Lower leg skin (tissue), 4 donors: ENCODE measurements around the gene LENG1. TPM values are rescaled to one million over a fixed set of nuclear protein-coding genes. Genes with fewer than 3 reads are reported as not detected.

Experiments
- DNase-seq, 2 donors: peaks; one replicate each; pipeline ENCODE4 v3.0.0-alpha.2; 2019; ENCODE audit warnings: low spot score in 2 of 2
- H3K4me3 ChIP-seq: fragments of 200-600 bp; sonication (generic); 2 replicates; pipeline ENCODE4 v1.5.1; 2017; ENCODE audit warnings: mild to moderate bottlenecking, low read depth; ENCODE audit not compliant: poor library complexity, severe bottlenecking
- POLR2A ChIP-seq, 2 donors: fragments of 450-650 bp; IDR thresholded peaks; one replicate each; pipeline ENCODE4 v1.6.1; 2016 to 2017; ENCODE audit warnings: antibody characterized with exemption in 2 of 2, mild to moderate bottlenecking in 1 of 2, moderate library complexity in 1 of 2
- WGBS, 2 donors: methylation state at CpG; one replicate each; pipeline ENCODE4 v1.1.5; 2018; 5-methylcytosine and 5-hydroxymethylcytosine counted together
- intact Hi-C: fragments of 100-400 bp; cut with DNase I; formaldehyde crosslinking; loops from one replicate; pipeline ENCODE4 v1.15.0; 2023; ENCODE audit warnings: low total_unique reads
- total RNA-seq, 4 donors: library from RNA; depleted of rRNA; stranded (reverse); fragments of >200 nt; gene quantifications; one replicate each; pipeline ENCODE4 v1.1.0, GENCODE V29; 2016
- TF ChIP-seq, protein P1 (sequence below), 3 donors: fragments of 450-650 bp; IDR thresholded peaks; one replicate each; pipeline ENCODE4 v1.5.1; 2016; ENCODE audit warnings: antibody characterized with exemption in 3 of 3, mild to moderate bottlenecking in 3 of 3, moderate library complexity in 2 of 3

The LENG1 gene
- total RNA-seq, 4 donors from 2014 or later, result 6.0 to 8.4 (median 6.6) TPM

DNA sequence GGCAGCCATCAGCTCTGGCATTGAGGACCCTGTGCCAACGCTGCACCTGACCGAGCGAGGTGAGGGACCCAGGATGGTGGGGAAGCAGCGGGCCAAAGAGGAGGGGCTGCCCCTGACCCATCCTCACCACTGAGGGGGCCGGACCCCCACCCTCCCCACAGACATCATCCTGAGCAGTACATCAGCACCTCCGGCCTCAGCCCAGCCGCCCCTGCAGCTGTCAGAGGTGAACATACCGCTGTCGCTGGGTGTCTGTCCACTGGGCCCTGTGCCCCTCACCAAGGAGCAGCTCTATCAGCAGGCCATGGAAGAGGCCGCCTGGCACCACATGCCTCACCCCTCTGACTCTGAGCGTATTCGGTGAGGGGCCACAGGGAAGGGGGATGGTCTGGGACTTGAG is 7.3 kb downstream of the LENG1 start:
- H3K4me3 ChIP-seq, result no peak overlapping the region
- no peak for DNase-seq
- TF ChIP-seq POLR2A (IDR thresholded peaks at IDR 0.05), result no peak
- TF ChIP-seq, protein P1, sequence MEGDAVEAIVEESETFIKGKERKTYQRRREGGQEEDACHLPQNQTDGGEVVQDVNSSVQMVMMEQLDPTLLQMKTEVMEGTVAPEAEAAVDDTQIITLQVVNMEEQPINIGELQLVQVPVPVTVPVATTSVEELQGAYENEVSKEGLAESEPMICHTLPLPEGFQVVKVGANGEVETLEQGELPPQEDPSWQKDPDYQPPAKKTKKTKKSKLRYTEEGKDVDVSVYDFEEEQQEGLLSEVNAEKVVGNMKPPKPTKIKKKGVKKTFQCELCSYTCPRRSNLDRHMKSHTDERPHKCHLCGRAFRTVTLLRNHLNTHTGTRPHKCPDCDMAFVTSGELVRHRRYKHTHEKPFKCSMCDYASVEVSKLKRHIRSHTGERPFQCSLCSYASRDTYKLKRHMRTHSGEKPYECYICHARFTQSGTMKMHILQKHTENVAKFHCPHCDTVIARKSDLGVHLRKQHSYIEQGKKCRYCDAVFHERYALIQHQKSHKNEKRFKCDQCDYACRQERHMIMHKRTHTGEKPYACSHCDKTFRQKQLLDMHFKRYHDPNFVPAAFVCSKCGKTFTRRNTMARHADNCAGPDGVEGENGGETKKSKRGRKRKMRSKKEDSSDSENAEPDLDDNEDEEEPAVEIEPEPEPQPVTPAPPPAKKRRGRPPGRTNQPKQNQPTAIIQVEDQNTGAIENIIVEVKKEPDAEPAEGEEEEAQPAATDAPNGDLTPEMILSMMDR (IDR thresholded peaks at IDR 0.05), result no peak
- intact Hi-C loops, result no loop called here
- 92 to 95% methylated on average over 6 to 8 of the region's 12 CpGs for WGBS, 2 donors

DNA sequence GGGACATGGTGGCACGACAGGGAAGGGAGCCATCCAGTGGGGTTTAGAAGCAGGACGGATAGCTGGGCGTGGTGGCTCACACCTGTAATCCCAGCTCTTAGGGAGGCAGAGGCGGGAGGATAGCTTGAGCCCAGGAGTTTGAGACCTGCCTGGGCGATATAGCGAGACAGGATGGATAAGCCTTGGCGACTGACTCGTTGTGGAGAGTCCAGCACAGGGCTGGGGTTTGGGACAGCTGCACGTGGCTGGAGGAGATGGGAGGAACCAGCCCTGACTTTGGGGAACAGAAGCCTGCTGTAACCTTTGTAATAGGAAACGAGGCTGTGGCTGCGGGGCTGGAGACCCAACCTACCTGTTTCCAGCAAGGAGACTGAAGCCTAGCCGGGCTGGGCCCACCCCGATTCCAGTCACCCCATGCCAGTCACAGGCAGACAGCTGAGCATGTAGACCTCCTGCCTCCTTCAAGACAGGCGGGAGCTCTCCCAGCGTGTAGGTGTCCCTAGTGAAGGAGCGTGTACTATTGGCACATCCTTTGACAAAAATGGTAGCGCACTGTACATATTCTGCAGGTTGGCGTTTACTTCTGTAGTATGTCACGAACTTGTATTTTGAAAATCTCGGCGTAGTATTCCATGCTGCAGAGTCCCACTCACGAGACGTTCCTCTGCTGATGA is 8.0 kb downstream of the LENG1 start:
- no peak for DNase-seq
- no peak overlapping the region for H3K4me3 ChIP-seq
- 79 to 86% methylated on average over 23 of the region's 23 CpGs for WGBS, 2 donors
- intact Hi-C loops, result no loop called here
- TF ChIP-seq, protein P1 (IDR thresholded peaks at IDR 0.05), result no peak
- no peak for TF ChIP-seq POLR2A (IDR thresholded peaks at IDR 0.05)

DNA sequence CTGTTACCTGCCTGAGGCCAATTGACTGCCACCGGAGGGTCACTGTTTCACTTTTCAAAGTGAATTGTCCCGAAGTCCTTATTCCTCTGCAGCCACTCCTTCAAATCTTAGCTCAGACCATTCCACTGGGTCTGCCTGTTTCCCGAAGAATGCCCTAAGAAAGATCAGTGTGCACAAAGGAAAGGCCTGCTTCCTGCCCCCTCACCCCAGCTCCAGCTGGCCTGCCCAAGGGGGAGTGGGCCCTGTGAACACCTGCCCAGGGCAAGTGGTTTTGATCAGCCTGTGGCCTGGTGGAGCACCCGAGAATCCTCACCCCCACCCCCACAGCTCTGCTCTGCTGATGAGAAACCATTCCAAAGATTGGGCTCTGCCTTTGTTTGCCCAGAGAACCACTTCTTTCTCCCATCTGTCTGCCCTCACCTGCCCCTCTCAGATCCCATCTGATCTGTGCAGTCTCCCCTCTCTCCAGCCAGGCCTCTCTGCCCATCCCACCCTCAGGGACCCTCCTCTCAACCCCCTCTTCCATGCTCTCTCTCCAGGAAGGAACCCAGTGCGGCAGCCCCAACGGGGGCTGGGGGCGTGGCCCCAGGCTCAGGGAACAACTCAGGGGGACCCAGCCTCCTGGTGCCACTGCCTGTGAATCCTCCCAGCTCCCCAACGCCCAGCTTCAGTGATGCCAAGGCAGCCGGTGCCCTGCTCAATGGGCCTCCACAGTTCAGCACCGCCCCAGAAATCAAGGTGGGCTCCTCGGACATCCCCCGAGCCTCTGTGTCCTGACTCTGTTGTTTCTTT is 10.3 kb downstream of the LENG1 start:
- WGBS, 2 donors, result 83 to 86% methylated on average over 12 of the region's 12 CpGs
- intact Hi-C loops, result no loop called here
- TF ChIP-seq POLR2A (IDR thresholded peaks at IDR 0.05), result no peak
- TF ChIP-seq, protein P1 (IDR thresholded peaks at IDR 0.05), result no peak
- no peak overlapping the region for H3K4me3 ChIP-seq
- DNase-seq, result no peak

DNA sequence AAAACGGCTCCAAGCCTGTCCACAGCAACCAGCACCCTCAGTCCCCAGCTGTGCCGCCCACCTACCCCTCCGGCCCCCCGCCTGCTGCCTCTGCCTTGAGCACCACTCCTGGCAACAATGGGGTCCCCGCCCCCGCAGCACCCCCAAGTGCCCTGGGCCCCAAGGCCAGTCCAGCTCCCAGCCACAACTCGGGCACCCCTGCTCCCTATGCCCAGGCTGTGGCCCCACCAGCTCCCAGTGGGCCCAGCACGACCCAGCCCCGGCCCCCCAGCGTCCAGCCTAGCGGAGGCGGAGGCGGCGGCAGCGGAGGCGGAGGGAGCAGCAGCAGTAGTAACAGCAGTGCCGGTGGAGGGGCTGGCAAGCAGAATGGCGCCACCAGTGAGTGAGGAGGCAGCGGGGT is 11.4 kb downstream of the LENG1 start:
- H3K4me3 ChIP-seq, result no peak overlapping the region
- TF ChIP-seq, protein P1 (IDR thresholded peaks at IDR 0.05), result no peak
- no peak for TF ChIP-seq POLR2A (IDR thresholded peaks at IDR 0.05)
- 81 to 87% methylated on average over 4 to 19 of the region's 19 CpGs for WGBS, 2 donors
- intact Hi-C loops, result no loop called here
- DNase-seq, result no peak

DNA sequence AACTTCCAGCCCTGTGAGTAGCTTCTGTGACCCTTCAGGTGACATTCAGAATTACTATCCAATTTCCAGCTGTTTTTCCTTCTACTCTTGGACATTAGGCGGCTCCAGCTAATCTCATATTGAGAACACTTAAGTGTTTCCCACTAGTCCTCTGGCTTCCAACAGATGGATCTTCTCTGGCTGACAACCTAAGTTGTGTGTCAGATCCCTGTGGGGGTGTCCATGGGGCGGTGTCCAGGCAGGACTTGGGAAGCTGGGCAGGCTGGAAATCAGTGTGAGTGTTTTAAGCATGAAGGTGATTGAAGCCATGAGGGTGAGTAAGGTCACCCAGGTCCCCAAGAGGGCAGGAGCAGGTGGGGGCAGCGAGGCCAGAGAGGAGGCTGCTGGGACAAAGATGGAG is 11.8 kb downstream of the LENG1 start:
- DNase-seq, result no peak
- H3K4me3 ChIP-seq, result no peak overlapping the region
- WGBS, 2 donors, result 78 to 92% methylated on average over 3 of the region's 3 CpGs
- TF ChIP-seq POLR2A (IDR thresholded peaks at IDR 0.05), result no peak
- TF ChIP-seq, protein P1 (IDR thresholded peaks at IDR 0.05), result no peak
- intact Hi-C loops, result no loop called here
